Measurements from ENCODE around the gene SPSB4. TPM values are rescaled to one million over a fixed set of nuclear protein-coding genes. Genes with fewer than 3 reads are reported as not detected.

The SPSB4 gene
- total and polyA plus RNA-seq, 2 of the 13 experiments (the other 11 are each of a cell fraction or from before 2014, with no cell fraction given): not detected

DNA sequence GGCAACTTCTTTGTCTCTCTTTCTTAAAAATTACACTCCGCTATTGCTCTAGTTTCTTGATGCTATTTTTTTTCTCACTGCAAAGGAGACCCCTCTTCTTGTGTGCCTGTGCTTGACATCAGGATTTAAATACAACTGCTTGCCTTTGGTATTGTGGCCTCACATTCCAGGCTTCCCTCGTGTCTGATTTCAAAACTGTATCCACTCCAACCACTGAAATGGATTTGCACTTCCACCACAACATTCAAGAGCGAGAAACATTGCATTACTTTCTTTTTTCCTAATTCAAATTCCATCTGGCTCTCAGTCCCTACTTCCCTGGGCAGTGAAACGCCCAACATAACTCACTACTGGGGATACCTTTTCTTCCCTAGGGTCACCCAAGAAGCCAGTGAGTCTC lies 130.0 kb downstream of the SPSB4 start:
- POLR2A ChIA-PET: no interaction called here
- no TSS peak for BruUV-seq (replicated peaks)
- intact Hi-C loops (cut with micrococcal nuclease; ENCODE audit: unreplicated experiment): no loop called here
- CTCF ChIA-PET (ENCODE audit: low intra/inter-chr PET ratio, low total read pairs): no interaction called here
- H3K4me2 ChIP-seq (ENCODE audit: low read depth, low read length): no peak overlapping the region
- in situ Hi-C loops (cut with HindIII; ENCODE audit: extremely low pct_ligation_motif_present, low pct_unique_long_range_greater_than_20kb): no loop called here
- FAIRE-seq (no peak), ATAC-seq (no peak), DNase-seq (ENCODE audit: low spot score) (no peak)
- WGBS (ENCODE audit: low lambda C conversion rate): 23% methylated on average over 4 of the region's 4 CpGs
- H3K4me3 ChIP-seq (replicated peaks in 1 of 3; ENCODE audit: insufficient read depth in 1 of 3, low read depth in 2 of 3, low read length in 3 of 3): no peak overlapping the region
- TF ChIP-seq ZC3H13 (CRISPR knock-in tag; IDR thresholded peaks at IDR 0.05) (no peak), ZNF713 (CRISPR knock-in tag; IDR thresholded peaks at IDR 0.05) (no peak), MAFF (IDR thresholded peaks at IDR 0.05; ENCODE audit: low read depth, low read length) (no peak), ZNF839 (CRISPR knock-in tag; IDR thresholded peaks at IDR 0.05; ENCODE audit: borderline replicate concordance) (no peak), FOSL1 (CRISPR knock-in tag; IDR thresholded peaks at IDR 0.05; ENCODE audit: borderline replicate concordance) (no peak), FLYWCH1 (CRISPR knock-in tag; IDR thresholded peaks at IDR 0.05) (no peak), ZFP90 (CRISPR knock-in tag; IDR thresholded peaks at IDR 0.05; ENCODE audit: borderline replicate concordance) (no peak), ZNF207 (IDR thresholded peaks at IDR 0.05; ENCODE audit: borderline replicate concordance) (no peak), NR3C1 (CRISPR knock-in tag; IDR thresholded peaks at IDR 0.05) (no peak), MTF1 (CRISPR knock-in tag; IDR thresholded peaks at IDR 0.05) (no peak), GATAD2A (CRISPR knock-in tag; IDR thresholded peaks at IDR 0.05) (no peak), ZBTB3 (CRISPR knock-in tag; IDR thresholded peaks at IDR 0.05; ENCODE audit: borderline replicate concordance, low read depth) (no peak), POLR2AphosphoS2 (IDR thresholded peaks at IDR 0.05; ENCODE audit: low read depth, low read length) (no peak)
- TF ChIP-seq, protein P1, sequence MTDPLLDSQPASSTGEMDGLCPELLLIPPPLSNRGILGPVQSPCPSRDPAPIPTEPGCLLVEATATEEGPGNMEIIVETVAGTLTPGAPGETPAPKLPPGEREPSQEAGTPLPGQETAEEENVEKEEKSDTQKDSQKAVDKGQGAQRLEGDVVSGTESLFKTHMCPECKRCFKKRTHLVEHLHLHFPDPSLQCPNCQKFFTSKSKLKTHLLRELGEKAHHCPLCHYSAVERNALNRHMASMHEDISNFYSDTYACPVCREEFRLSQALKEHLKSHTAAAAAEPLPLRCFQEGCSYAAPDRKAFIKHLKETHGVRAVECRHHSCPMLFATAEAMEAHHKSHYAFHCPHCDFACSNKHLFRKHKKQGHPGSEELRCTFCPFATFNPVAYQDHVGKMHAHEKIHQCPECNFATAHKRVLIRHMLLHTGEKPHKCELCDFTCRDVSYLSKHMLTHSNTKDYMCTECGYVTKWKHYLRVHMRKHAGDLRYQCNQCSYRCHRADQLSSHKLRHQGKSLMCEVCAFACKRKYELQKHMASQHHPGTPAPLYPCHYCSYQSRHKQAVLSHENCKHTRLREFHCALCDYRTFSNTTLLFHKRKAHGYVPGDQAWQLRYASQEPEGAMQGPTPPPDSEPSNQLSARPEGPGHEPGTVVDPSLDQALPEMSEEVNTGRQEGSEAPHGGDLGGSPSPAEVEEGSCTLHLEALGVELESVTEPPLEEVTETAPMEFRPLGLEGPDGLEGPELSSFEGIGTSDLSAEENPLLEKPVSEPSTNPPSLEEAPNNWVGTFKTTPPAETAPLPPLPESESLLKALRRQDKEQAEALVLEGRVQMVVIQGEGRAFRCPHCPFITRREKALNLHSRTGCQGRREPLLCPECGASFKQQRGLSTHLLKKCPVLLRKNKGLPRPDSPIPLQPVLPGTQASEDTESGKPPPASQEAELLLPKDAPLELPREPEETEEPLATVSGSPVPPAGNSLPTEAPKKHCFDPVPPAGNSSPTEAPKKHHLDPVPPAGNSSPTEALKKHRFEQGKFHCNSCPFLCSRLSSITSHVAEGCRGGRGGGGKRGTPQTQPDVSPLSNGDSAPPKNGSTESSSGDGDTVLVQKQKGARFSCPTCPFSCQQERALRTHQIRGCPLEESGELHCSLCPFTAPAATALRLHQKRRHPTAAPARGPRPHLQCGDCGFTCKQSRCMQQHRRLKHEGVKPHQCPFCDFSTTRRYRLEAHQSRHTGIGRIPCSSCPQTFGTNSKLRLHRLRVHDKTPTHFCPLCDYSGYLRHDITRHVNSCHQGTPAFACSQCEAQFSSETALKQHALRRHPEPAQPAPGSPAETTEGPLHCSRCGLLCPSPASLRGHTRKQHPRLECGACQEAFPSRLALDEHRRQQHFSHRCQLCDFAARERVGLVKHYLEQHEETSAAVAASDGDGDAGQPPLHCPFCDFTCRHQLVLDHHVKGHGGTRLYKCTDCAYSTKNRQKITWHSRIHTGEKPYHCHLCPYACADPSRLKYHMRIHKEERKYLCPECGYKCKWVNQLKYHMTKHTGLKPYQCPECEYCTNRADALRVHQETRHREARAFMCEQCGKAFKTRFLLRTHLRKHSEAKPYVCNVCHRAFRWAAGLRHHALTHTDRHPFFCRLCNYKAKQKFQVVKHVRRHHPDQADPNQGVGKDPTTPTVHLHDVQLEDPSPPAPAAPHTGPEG (CRISPR knock-in tag; IDR thresholded peaks at IDR 0.05): no peak
- TF ChIP-seq, protein P2, sequence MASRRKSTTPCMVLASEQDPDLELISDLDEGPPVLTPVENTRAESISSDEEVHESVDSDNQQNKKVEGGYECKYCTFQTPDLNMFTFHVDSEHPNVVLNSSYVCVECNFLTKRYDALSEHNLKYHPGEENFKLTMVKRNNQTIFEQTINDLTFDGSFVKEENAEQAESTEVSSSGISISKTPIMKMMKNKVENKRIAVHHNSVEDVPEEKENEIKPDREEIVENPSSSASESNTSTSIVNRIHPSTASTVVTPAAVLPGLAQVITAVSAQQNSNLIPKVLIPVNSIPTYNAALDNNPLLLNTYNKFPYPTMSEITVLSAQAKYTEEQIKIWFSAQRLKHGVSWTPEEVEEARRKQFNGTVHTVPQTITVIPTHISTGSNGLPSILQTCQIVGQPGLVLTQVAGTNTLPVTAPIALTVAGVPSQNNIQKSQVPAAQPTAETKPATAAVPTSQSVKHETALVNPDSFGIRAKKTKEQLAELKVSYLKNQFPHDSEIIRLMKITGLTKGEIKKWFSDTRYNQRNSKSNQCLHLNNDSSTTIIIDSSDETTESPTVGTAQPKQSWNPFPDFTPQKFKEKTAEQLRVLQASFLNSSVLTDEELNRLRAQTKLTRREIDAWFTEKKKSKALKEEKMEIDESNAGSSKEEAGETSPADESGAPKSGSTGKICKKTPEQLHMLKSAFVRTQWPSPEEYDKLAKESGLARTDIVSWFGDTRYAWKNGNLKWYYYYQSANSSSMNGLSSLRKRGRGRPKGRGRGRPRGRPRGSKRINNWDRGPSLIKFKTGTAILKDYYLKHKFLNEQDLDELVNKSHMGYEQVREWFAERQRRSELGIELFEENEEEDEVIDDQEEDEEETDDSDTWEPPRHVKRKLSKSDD (CRISPR knock-in tag; IDR thresholded peaks at IDR 0.05; ENCODE audit: low read depth): no peak
- TF ChIP-seq, protein P3, sequence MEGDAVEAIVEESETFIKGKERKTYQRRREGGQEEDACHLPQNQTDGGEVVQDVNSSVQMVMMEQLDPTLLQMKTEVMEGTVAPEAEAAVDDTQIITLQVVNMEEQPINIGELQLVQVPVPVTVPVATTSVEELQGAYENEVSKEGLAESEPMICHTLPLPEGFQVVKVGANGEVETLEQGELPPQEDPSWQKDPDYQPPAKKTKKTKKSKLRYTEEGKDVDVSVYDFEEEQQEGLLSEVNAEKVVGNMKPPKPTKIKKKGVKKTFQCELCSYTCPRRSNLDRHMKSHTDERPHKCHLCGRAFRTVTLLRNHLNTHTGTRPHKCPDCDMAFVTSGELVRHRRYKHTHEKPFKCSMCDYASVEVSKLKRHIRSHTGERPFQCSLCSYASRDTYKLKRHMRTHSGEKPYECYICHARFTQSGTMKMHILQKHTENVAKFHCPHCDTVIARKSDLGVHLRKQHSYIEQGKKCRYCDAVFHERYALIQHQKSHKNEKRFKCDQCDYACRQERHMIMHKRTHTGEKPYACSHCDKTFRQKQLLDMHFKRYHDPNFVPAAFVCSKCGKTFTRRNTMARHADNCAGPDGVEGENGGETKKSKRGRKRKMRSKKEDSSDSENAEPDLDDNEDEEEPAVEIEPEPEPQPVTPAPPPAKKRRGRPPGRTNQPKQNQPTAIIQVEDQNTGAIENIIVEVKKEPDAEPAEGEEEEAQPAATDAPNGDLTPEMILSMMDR (CRISPR knock-in tag; IDR thresholded peaks at IDR 0.05): no peak
- no peaks in the 10 kb centered on the region for H3K36me3 ChIP-seq (replicated peaks in 1 of 2; ENCODE audit: control insufficient read depth in 1 of 2, insufficient read depth in 2 of 2, low read length in 2 of 2)
- peaks cover 0 to 8% of the 10 kb centered on the region in 2 experiments; a peak in 2 of 5 replicates for H3K27me3 ChIP-seq (ENCODE audit: control insufficient read depth in 1 of 2, insufficient read depth in 2 of 2, low read length in 2 of 2)
- H3K9ac ChIP-seq (ENCODE audit: insufficient read depth, low read depth, low read length): no peak overlapping the region
- no peak overlapping the region for H2AFZ ChIP-seq (ENCODE audit: low read length)
- H3K79me2 ChIP-seq (ENCODE audit: insufficient read depth, low read length): no peaks in the 10 kb centered on the region
- H3K9me3 ChIP-seq (ENCODE audit: low read length): no peaks in the 10 kb centered on the region
- no peaks in the 10 kb centered on the region for H3K4me1 ChIP-seq (ENCODE audit: insufficient read depth, low read length)
- H3K27ac ChIP-seq (ENCODE audit: extremely low read length, insufficient read depth, low read length): no peak overlapping the region
- H4K20me1 ChIP-seq (ENCODE audit: insufficient read depth, low read length): no peaks in the 10 kb centered on the region
